HL-60 (cell line): ENCODE results near the gene EBF4.

Experiments
- POLR2AphosphoS5 ChIP-seq: IDR thresholded peaks from 2 replicates; pipeline ENCODE4 v1.6.1; 2012; ENCODE audit warnings: low read depth
- TF ChIP-seq, protein P1 (sequence below): IDR thresholded peaks from one replicate; pipeline ENCODE4 v1.5.1; 2011; ENCODE audit warnings: low read length, control low read depth, inconsistent platforms; ENCODE audit not compliant: insufficient read depth

GRCh38 chr20:2697768-2698167 lies 5.2 kb downstream of the EBF4 start:
- TF ChIP-seq, protein P1, sequence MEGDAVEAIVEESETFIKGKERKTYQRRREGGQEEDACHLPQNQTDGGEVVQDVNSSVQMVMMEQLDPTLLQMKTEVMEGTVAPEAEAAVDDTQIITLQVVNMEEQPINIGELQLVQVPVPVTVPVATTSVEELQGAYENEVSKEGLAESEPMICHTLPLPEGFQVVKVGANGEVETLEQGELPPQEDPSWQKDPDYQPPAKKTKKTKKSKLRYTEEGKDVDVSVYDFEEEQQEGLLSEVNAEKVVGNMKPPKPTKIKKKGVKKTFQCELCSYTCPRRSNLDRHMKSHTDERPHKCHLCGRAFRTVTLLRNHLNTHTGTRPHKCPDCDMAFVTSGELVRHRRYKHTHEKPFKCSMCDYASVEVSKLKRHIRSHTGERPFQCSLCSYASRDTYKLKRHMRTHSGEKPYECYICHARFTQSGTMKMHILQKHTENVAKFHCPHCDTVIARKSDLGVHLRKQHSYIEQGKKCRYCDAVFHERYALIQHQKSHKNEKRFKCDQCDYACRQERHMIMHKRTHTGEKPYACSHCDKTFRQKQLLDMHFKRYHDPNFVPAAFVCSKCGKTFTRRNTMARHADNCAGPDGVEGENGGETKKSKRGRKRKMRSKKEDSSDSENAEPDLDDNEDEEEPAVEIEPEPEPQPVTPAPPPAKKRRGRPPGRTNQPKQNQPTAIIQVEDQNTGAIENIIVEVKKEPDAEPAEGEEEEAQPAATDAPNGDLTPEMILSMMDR = no peak
- TF ChIP-seq POLR2AphosphoS5 = no peak
